Fibroblast of skin of left biceps (primary cell): ENCODE measurements around the gene SYTL3.

ENCODE experiments used
- DNase-seq, 2 experiments: peaks; one replicate each; pipeline ENCODE4 v3.0.0-alpha.2; 2013; ENCODE audit warnings: low read depth in 2 of 2

SYTL3 gene

DNA sequence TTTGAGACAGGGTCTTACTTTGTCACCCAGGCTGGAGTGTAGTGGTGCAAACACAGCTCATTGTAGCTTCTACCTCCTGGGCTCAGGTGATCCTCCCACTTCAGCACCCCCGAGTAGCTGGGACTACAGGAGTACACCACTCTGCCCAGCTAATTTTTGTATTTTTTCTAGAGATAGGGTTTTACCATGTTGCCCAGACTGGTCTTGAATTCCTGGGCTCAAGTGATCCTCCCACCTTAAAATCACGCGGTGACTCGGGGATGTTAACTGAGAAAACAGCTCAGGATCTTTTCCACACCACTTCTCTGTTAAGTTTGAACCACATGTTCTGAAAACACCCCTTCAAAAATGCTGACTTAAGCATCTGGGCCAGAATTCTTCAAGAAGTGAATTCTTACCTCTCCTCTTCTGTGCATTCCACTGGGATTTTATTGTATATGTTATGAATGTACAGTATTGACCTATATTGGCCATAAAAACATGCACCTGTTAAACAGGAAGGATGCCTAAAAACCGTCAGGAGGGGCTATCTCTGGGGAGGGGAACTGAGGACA, 72.4 kb downstream of the SYTL3 start:
- DNase-seq = no peak

DNA sequence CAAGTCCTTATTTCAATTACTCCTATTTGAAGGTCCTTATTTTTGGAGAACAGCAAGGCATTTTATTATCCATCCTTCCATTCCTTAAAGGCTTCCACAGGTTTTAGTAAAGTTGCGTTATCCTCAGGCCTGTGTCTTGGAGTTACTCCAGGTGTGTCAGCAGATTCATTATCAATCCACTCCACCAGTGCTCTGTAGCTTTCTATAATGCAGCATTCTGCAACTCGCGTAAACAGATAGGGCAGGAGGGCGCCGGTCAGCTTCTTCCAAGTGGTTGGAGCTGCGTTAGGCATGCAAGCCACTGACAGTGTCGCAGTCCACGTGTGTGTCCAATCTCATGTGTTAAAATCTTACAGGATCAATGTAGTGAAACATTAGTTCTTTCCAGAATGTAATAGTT, 75.8 kb downstream of the SYTL3 start:
- no peak for DNase-seq

DNA sequence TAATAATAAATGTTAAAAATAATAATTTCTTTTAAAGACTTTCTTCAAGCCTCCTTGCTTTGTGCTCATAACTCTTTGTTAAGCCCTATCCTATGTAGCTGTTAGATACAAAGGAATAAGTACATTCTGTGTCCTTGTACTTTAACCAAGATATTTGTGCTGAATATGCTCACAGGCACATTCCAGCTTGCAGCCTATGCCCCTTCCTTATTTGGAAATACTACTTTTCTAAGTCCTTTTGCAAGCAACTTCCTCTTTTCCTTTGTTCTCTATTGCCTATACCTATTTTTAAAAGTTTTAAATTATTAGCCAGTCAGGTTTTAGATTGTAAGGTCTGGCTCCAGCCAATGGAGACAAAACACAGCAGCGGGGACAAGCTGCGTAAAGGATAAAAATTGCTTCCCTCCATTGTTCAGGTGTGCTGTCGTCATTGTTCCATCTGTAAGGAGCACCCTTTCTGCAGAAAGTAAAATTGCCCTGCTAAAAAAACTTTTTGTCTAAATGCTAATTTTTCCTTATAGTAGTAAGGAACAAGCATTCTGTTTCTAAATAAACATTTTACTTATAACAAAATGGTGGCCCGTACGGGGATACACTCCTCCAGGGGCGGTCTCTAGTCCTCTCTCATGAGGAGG, 80.2 kb downstream of the SYTL3 start:
- DNase-seq = no peak

DNA sequence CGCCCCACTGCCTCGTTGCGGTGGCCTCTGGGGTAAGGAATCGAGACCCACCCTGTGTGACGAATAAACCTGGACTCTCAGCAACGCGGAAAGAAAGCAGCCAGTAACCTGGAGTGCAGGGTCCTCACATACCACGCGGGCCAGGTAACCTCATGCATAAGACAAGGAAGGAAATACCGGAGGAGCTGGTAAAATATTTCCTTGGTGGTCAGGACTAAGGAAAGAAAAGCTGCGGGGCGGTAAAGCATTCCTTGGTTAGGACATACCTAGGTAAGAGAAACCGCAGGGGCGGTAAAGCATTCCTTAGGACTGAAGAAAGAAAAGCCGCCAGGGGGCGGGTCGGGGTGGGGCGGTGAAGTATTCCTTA, 80.7 kb downstream of the SYTL3 start:
- DNase-seq = no peak

DNA sequence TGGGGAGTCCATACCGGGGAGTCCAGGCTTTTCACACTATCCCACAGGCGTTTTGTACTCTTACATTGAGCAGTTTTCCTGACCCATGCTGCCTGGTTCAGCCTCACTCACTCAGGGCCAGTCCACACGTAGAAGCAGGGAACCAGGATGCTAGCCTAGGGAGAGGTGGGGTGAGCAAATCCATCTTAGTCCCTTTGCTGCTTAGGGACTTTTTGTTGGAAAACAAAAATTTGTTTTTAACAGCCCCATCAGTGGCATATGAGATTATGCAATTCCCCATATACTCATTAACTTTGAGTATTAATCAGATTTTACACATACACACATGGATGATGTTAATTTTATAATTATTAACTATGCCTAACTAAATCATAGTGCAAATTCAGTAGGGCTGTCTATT, 85.2 kb downstream of the SYTL3 start:
- no peak for DNase-seq

DNA sequence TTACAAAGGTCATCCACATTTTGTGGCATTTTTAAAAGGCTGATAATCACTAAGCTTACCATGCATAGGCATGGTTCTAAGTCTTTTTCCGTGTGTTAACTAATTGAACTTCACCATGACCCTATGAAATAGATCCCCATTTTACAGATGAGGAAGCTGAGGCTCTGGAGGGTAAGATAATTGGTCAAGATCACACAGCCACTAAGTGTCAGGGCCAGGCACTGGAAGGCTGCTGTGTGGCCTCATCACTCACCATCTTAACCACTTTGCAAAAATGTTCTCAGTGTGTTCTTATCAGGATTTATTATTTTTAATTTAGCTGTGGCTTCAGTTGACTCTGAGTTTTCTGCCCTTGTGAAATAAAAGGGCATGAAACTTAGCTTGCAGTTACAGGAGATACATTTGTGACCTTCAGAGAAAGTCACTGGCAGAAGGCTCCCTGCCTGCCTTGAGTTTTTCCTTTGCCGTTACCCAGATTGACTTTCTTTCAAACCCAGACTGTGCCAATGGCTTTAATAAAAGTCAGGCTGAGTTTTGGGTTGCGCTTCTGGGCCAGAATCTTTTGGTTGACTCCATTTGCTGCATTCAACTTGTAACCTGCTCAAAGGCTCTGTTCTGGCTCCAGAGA, 87.3 kb downstream of the SYTL3 start:
- DNase-seq = no peak

DNA sequence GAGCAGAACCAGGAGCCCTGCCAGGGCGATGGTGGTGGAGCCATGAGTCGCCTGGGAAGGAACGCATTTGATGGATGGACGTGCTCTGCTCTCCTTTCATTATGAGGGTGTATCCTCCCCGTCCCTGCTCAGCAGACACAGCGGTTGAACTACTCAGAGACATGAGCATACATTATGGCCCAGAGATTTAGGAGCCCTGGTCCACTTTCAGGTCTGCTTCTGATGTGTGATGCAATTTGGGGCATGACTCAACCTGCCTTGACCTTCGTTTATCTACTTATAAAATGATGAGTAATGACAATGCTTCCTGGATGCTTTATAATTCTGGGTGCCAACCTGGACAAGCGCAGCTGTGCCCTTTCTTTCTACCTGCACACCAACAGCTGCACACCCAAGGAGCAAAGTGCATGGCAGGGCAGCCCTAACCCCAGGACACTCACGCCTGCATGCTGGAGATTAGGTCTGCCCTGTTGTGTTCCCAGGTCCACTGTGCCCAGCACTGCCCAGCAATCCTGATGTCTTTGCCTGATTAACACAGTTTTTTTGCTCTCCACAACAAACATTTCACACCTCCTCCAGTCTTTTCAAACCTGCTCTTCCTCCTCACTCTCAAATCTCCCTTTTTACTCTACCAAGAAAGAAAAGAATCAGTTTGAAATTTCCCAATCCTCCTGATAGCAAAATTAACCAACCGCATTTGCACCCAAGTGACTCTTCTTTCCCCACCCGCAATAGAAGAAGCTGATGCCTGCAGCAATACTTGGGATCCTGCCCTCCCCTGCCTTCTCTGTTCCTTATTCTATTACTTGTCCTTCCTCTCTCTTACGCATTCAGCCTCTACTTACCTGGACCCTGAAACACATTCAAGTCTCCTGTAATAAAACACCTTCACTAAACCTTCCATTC, 88.1 kb downstream of the SYTL3 start:
- no peak for DNase-seq

DNA sequence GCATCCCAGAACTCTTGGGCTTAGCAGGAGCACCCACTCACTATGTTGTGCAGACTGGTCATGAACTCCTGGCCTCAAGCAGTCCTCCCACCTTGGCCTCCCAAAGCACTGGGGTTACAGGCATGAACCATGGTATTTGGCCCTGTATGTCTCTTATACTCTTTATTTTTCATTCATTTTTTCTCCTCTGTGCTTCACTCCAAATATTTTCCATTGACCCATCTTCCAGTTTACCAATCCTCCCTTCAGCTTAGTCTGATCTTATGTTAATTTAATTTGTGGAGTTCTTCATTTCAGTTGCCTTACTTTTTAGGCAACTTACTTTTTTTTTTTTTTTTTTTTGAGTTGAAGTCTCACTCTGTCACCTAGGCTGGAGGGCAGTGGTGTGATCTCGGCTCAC, 89.8 kb downstream of the SYTL3 start:
- DNase-seq = no peak

DNA sequence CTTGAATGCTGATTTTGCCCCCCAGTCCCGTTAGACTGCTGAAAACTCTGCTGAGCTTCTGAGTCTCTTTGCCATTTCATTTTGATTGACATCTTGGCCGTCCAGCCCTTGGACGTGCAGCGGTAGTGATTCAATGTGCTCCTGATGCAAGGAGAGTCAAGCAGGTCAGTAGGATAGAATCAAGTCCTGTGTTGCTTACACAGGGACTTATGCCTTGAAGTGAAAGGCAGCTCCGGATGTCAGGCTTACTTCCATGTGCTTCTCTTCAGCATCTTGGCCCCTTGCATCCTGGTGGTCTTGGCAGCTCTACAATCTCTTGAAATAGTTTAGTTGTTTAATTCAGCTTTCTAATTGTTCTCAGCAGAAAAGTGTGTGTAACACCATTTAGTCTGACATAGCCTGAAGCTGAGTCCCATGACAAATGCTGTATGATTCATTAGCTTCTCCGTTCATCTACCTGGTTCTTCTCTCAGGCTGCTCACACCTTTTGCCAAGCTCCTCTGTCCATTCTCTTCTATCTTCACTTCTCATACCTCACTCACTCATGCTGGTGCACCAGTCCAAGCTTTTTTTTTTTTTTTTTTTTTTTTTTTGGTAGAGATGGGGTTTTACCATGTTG, 93.3 kb downstream of the SYTL3 start:
- DNase-seq = no peak

DNA sequence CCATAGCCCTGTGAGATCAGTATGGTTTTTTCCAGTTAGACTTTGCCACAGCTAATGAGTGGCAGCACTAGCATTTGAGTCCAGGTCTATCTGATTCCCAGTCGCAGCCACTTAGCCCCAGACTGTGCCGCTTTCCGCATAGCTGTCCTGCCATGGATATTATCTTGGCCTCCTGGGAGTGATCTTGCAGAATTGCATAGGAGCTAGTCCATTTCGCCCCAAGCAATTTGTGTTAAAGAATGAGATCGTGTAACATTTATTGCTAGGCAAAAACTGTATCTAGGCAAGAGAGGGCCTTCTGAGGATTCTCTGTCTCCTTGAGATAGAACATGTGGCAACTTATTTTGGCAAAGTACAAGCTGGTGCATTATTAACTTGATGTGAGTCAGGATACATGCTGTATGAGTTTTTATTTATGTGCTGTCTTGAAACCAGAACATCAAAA, 95.2 kb downstream of the SYTL3 start:
- no peak for DNase-seq

DNA sequence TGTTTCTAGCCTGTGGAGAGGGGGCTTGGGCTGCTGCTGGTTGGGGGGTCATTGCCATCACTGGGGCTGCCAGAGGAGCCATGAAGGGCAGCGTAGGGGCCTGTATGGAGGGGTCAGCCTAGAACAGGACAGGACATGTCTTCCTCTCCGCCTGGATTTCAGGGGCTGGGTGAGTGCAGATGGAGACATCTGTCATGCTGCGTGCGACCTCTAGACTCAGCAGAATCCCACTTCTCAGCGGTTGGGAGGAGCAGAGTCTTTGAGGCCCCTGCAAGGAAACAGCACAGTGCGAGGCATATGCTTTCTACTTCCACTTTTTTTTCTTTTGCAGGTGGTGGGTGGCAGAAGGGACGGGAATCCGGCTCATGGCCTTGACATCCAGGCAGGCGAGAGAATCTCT, 101.4 kb downstream of the SYTL3 start:
- no peak for DNase-seq

DNA sequence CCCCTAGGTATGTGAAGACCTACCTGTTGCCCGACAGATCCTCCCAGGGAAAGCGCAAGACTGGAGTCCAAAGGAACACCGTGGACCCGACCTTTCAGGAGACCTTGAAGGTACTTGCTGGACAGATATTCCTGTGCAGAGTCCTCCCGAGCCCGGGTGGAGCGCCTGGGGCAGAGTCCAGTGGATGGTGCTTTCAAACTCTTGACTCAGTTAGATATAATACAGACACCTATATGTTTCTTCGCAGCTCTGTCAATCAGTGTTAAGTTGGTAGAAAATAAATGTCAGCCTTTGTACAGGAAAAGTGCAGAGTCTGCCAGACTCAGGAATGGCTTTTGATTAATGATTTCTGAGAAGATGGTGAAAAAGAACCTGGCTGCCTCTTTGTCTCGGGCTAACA, 102.1 kb downstream of the SYTL3 start:
- DNase-seq = no peak

DNA sequence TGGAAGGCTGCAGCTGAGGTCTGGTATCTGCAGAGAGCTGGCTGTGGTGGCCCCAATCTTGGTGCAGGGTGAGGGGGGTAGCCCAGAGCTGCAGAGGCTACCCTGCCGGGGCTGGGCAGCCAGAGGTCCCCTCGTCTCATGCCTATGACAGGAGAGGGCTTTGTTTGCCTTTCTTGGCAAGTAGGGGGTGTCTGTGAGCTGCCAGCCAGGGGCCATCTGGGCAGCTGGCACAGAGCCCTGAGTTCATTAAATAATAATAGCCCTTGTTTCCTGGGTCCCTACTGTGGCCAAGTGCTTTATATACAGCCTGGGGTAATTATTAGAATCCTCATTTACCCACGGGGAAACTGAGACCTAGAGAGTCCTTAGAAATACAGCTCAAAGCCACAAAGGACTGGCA, 102.8 kb downstream of the SYTL3 start:
- DNase-seq = no peak

DNA sequence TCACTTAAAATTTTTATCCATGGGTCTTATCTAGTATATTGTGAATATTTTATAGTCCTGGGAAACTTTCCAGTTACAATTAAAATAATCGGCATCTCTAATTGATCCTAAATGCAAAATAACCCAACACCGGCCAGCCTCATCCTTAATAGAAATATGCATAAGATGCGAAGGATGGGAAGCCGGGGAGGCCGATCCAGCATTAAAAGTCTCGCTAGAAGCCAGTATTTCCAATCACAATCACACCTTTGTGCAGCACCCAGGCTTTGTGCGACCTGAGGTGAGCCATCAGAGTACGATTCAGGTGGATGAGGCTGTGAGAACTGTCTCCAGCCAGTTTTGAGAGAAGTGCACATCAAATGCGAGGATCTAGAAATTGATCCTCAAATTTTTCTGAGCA, 104.0 kb downstream of the SYTL3 start:
- DNase-seq = no peak

DNA sequence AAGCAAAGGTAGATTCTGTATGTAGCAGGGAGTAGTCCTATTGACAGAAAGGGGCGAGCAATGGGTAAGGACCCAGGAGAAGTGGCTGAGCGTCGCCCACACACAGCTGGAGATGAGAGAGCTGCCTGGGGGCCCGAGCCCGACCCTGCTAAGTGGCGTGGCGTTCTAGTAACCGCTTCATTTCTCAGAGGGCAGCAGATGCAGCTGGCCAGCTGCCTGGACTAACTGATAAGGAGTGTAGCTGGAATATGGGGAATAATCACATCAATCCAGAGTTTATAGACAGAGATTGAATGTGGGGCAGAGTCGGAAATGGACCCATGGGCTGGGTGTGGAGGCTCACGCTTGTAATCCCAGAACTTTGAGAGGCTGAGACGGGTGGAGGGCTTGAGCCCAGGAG, 104.9 kb downstream of the SYTL3 start:
- no peak for DNase-seq

DNA sequence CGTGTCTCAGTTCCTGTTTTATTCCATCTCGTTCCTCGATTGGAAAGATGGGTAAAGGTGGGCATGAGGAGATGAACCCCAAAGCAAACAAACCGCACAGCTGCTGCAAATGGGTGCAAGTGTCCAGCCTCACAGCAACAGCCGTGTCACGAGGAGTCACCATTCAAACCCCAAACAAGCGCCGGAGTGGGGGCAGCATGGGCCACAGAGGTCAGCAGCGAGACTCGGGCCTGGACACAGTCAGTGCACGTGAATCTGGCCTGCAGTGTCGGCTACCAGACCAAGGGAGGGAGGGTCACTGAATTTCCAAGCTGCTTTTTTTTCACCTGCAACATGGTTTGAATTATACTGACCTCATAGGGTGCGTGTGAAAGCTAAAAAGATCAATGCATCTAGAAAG, 105.8 kb downstream of the SYTL3 start:
- DNase-seq = no peak

DNA sequence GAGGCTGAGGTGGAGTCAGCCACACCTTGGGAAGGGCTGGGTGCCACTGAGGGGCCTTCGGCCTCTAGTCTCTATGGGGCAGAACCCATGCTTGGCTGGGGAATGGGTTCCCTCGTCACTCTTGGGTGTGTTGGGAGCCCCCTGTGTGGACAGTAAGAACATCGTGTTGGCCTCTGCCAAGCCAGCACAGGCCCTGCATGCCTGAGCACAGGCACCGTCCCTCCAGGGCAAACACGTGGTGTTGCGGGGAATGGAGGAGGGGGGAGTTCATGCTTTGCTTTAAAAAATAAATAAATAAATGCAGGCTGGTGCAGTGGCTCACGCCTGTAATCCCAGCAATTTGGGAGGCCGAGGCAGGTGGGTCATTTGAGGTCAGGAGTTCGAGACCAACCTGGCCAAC, 106.3 kb downstream of the SYTL3 start:
- no peak for DNase-seq

DNA sequence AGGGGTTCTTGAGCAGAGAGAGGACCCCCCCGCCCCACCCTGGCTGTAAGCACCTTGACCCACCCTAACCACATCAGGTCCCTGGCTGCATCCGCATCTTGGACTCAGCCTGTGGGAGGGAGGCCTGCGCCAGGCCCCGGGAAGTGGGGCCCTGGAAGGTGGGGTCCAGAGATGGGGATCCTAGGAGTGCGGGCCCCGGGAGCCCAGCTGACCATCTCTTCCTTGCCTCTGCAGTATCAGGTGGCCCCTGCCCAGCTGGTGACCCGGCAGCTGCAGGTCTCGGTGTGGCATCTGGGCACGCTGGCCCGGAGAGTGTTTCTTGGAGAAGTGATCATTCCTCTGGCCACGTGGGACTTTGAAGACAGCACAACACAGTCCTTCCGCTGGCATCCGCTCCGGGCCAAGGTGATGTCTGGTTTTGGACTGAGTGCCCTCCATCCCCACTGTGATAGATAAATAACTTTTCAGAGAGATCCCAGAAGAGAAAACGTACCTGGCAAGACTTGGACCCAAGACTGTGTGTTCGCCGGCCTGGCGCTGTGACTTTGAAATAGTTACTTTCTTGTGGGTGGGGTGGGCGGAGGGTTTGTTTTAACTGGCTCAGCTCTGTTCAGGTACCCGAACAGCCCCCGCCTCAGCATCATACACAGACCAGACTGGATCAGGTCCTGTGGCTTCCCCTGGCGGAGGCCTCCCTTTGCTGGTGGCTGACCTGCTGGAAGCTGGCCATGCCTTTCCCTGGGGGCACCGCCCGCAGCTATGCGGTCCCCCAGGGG, 107.3 kb downstream of the SYTL3 start:
- DNase-seq = no peak

DNA sequence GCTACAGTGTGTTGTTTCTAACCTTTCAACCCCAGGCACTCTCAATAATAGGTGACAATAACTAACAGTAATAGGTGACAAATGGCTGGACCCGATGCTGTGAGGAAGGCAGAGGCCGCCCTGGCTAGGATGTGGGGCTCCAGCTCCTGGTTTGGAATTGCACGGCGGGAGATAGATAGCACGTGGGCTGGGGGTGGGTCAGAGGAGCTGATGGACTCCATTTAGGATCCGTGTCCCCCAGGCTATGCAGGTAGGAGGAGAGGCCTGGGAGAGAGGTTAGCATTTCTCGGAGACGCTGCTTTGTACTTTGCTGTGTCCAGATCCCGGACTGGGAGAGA, 107.9 kb downstream of the SYTL3 start:
- DNase-seq = no peak

DNA sequence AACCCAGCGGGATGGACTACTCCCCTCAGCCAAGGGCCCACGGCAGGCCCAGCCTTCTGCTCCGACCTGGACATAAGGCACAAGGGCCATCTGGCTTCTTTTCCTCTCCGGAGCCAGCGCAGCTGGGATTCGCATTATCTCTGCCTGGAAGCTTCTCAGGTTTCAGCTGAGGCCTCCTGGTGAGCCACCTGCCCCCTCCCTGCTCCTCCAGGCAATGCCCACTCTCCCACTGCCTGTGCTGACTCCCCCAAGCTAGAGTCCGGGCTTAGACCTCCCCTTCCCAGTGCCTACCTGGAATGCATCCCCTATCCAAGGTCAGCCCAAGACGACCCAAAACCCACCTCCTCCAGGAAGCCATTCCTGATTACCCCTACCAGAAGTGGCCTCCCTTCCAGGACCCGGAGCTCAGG, 108.6 kb downstream of the SYTL3 start:
- DNase-seq = no peak

DNA sequence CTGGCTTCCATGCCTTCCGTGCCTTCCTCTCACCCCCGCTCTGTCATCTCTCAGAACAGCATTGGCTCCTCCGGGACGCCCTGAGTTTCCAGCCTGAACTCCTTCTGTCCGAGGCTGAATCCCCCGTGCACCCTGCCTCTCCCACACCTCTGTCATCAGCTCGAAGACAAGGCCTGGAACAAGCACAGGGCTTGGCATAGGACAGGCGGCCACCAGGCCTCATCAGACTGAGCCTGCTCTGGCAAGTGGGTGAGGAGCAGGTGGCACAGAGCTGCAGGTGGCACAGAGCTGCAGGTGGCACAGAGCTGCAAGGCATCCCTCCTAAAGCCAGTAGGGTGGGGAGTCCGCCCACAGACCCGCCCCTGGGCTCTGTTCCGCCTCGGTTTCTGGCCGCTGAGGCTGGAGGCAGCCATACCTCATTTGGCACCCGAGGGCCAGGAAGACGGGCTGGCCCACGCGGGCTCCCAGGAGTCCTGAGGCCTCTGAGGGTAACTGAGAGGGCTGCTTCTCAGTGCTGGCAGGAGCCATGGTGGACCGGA, 109.2 kb downstream of the SYTL3 start:
- DNase-seq = no peak
